OCI-M1 (cell line): Measurements from ENCODE around the gene FGF6.
"Not testable (repeated sequence)": the region's sequence is repeated elsewhere in the genome, so short reads cannot be mapped to it uniquely, and the experiment has no call there.

Experiments
- DNase-seq: peaks from one replicate; lab custom pipeline; 2025; lab: John Stamatoyannopoulos, UW

The FGF6 gene

GRCh38 chr12:4445156-4446101 lies at the start of gene FGF6:
Gene FGF6 (minus strand): TSS chr12:4445815. CDS start chr12:4445570, 245 bp downstream.
- no peak for DNase-seq

- no peak for DNase-seq
Observed at GRCh38 chr12:4490973-4491372, 45.4 kb upstream of the FGF6 start.

- no peak for DNase-seq
Observed at GRCh38 chr12:4489556-4489955, 43.9 kb upstream of the FGF6 start.

GRCh38 chr12:4486980-4487379 lies 41.4 kb upstream of the FGF6 start:
- DNase-seq: no peak

- DNase-seq: no peak
Observed at GRCh38 chr12:4486049-4486699, 40.6 kb upstream of the FGF6 start.

GRCh38 chr12:4483885-4484823 lies 38.5 kb upstream of the FGF6 start:
- no peak for DNase-seq

GRCh38 chr12:4482936-4483335 lies 37.3 kb upstream of the FGF6 start:
- DNase-seq: no peak

GRCh38 chr12:4478933-4479332 lies 33.3 kb upstream of the FGF6 start:
- DNase-seq: no peak

GRCh38 chr12:4477129-4477528 lies 31.5 kb upstream of the FGF6 start:
- DNase-seq: no peak

- peak; percentile 7 for DNase-seq
Observed at GRCh38 chr12:4472046-4472445, 26.4 kb upstream of the FGF6 start.

- DNase-seq: no peak
Observed at GRCh38 chr12:4471256-4471655, 25.6 kb upstream of the FGF6 start.

GRCh38 chr12:4468994-4469393 lies 23.4 kb upstream of the FGF6 start:
- DNase-seq: no peak

GRCh38 chr12:4460761-4461160 lies 15.1 kb upstream of the FGF6 start:
- no peak for DNase-seq

- DNase-seq: not testable (repeated sequence)
Observed at GRCh38 chr12:4455849-4456248, 10.2 kb upstream of the FGF6 start.

GRCh38 chr12:4454315-4454860 lies 8.8 kb upstream of the FGF6 start:
- DNase-seq: no peak

GRCh38 chr12:4451694-4452093 lies 6.1 kb upstream of the FGF6 start:
- DNase-seq: no peak

- DNase-seq: no peak
Observed at GRCh38 chr12:4450551-4451112, 5.0 kb upstream of the FGF6 start.

GRCh38 chr12:4449851-4450221 lies 4.2 kb upstream of the FGF6 start:
- no peak for DNase-seq

GRCh38 chr12:4448943-4449850 lies 3.6 kb upstream of the FGF6 start:
- no peak for DNase-seq

- DNase-seq: no peak
Observed at GRCh38 chr12:4448371-4448940, 2.8 kb upstream of the FGF6 start.
